C1 segment of cervical spinal cord (tissue), 14 donors: Measurements from ENCODE around the gene EHMT2.
"Not testable (repeated sequence)": the region's sequence is repeated elsewhere in the genome, so short reads cannot be mapped to it uniquely, and the experiment has no call there.

ENCODE experiments used
- DNase-seq, 14 donors: peaks; one replicate each; lab custom pipeline; 2025; lab: John Stamatoyannopoulos, UW

EHMT2 gene

DNA sequence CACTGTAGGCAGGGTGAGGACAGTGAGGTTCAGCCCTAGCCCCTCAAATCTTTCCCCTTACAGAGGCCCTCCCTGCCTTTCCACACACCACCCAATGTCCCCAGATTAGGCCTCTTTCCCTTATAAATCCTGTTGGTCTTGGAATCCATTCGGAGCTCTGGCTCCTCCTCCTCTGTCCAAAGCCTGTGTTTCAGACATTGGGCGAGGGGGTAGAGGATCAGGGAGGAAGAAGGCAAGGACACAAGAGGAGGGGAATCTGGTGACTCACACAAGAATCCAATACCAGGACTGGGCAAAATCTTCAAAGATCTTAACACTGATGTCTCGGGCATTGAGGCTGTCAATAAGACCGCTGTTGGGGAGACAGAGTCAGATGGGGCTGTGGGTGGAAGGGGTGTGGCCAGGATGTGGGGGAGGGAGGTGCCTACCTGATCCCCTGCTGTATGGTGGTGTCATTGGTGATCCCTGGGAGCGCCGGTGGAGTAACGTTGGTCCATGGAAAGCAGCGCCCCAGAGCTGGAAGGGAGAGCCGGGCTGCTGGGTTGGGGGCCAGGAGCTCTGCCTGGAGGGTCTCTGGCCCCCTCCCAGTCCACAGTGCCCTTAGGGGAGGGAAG lies 26.3 kb downstream of the EHMT2 start:
- no peak for DNase-seq

DNA sequence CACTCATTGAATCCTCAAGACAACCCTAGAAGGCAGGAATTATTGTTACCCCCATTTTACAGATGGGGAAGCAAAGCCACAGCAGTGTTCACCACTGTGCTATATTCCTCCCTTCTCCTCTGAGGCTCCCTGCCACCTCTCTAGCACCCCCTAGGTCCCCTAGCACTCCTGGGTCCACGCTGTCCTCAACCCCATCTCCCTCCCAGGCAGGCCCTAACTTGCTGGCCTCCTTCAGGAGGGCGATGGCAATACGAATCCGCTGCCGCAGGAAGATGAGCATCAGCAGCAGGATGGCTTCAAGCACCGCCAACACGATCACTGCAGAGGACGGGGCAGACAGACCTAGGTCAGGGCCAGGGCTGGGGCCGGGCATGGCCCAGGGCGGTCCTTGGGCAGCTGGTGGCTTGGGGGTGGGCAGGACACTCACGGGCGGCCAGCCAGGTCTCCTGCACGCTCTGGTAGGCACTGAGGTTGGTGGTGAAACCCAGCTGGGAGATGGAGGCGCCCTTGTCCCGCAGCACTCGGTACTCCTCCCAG lies 27.0 kb downstream of the EHMT2 start:
- no peak for DNase-seq

DNA sequence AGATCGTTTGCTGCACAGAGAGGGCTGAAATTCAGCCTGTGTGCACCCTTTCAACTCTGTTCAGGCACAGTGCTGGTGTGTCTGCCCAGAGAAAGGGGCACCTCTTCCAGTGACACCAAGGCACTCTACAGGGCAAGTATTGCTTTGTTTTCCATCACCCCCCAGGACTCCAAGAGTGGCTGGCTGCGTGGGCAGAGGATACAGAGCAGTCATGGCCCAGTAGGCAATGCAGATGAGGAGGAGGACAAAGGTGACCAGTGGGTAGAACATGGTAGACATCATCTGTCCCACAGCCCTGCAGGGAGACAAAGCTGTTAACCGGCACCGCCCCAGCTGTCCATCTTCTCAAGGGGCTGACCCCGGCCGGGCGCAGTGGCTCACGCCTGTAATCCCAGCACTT lies 28.2 kb downstream of the EHMT2 start:
- DNase-seq = no peak

DNA sequence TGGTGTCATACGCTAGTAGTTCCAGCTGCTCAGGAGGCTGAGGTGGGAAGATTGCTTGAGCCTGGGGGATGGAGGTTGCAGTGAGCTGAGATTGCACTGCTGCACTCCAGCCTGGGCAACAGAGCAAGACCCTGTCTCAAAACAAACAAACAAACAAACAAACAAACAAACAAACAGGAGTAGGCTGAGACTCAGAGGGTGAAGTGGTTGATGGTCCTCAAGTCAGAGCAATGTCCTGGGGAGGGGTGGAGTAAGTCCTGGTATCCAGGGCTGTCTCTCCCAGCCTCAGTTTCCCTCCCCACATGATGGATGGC lies 28.9 kb downstream of the EHMT2 start:
- DNase-seq = not testable (repeated sequence)

DNA sequence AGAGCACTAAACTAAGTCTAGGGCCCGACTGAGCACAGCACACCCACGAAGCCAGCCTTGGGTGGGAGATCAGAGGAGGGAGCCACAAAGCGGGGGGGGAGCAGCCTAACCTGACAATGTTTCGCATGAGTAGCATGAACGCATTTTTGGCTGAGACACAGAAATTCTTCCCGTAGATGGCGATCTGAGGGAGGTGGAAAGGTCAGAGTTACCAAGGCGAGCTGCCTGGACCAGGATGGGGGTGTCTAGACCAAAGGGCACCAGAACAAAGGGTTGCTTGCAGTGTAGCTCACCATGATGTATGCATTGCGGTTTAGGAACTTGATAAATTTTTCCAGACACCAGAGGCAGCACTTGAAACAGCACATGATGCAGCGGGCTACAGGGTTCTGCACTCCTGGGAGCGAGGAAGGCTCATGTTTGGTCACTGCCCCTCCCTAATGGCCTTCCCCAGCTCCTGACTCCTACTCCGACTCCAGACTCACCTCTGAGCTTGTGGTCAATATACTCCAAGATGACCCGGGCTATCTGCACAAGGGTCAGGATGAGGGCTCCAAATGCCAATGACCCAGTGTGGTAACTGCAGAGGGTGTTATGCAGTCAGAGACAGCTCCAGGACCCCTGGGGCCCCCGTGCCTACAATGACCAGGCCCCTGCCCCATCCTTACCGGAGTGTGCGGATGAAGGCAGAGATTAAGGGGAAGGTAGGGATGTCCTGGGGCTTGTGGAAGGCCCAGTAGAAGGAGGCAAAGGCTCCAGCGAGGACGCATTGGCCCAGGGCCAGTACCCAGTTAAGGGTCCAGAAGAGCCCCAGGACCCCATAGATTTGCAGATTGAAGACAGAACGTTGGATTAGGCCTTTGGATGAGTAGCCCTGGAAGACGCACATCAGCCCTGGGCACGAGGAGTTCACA lies 32.0 kb downstream of the EHMT2 start:
- DNase-seq = no peak

DNA sequence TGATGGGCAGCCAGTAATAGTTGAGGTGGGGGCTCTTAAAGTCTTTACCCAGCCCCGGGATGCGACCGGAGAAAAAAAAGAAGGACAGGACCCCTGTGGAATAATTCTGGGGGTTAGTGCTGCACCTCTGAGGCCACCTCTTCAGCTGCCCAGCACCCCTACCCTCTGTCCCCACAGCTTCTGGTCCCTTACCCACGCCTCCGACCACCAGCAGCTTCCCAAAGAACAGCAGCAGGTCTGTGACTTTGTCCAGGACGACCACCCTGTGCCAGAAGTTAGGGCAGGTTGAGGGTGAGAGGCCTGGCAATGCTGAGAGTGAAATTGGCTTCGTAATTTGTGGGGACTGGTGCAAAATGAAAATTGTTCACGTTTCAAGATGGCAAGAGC lies 32.7 kb downstream of the EHMT2 start:
- DNase-seq = no peak

DNA sequence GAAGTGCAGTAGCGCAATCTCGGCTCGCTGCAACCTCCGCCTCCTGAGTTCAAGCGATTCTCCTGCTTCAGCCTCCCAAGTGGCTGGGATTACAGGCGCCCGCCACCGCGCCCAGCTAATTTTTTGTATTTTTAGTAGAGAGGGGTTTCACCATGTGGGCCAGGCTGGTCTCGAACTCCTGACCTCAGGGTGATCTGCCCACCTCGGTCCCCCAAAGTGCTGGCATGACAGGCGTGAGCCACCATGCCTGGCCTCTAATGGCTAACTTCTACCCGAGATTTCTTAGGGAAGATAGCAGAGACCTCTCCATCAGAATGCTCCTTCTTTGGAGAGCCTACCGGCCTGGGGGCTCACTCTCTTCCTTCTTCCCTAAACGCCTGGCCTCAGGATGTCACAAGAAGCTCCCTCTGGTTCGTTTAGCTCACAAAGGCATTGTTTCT lies 33.4 kb downstream of the EHMT2 start:
- not testable (repeated sequence) for DNase-seq

DNA sequence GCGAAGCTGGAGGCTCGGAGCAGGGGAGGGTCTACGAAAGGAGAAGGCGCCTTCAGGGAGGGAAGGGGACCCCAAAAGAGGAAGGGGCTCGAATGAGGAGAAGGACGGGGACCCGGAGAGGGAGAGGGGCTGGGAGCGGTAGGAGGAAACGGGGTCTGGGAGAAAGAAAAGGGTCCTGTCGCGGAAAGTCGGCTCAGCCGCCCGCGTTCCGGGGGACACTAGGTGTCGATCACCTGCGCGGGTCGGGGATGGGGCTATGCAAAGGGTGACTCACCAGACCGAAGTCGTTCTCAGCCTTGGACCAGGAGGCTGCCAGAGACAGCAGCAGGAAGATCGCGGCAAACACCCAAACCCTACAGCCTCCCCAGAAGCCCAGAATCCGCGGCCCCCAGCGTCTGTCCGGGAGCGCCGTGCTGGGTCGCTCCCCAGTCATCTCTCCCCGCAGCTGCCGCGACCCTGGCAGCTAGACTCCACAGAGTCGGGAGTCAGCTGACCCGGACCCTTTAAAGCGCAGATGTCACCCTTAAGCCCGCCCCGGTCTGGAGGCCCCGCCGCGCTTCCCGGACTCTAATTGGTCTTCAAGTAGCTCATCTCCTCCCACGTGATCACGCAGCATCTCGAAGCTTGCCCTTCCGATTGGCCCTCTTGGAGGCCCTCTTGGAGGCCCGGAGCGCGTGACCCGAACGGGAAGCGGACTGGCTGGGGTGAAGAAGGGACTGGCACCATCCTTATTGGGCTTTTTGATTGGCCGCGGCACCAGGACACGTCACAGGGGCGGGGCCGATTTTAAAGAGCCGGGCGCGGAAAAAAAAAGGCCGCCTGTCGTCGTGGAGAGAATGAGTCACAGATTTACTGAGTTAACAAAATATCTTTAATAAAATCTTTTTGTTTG lies 34.9 kb downstream of the EHMT2 start, which contains the start of gene NEU1:
Gene NEU1 (minus strand): TSS at position 478 of the 892 bp plus-strand sequence. CDS start 45 bp downstream, at position 433.
- DNase-seq = peak; percentile 94 to 100 (median 100)

DNA sequence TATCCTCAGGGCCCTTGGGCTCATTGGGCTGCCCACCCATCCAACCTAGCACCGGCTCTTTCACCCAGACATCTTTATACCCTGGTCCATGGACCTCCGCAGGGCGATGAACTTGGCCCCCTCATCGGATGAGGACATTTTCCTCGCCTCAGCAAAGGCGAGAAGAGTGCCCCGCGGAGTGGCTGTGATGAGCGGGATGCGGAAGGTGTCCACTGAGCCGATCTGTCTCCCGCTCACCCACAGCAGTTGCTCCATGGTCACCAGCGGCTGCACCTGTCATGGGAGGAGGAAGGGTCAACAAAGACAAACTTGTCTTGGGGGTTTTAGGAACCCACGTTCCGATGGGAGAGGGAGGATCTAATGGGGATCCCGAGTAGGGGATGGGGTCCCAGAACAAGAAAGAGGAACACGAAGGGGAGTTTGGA lies 35.6 kb downstream of the EHMT2 start:
- peak in 1 of 14 donors; percentile 31 for DNase-seq

DNA sequence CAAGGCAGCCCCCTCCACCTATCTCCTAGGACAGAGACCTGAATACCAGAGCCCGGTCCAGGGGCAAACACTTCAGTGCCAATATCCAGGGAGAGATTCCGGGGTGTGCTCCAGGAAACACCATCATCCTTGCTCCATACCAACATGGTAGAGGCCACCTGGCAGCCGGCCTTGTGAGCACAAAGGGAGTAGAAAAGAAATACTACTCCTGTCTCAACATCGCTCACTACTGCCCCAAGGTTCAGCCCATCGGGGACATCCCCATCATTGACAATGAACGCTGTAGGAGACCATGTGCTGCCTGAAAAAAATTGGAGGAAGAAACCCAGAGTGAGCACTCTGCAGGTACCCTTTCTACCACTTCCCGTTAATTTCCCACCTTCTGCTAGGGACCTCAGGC lies 36.3 kb downstream of the EHMT2 start:
- no peak for DNase-seq

DNA sequence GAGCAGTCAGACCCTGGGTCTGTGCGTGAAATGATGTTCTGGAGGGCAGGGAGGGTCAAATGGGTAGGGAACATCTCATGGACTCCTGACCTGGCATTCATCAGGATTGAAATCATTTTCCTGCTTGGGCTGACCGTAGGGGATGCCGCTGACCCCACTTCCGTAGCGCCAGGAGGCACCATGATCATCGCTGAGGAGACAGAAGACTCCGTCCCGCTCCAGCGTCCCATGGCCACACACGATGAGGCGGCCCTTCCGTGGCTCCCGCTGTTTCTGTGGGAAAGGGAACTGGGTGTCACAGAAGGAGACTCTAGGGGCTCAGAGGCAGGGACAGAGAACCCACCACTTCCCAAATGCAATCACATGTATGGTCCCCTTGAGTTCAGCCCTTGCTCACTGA lies 37.1 kb downstream of the EHMT2 start:
- DNase-seq = no peak

DNA sequence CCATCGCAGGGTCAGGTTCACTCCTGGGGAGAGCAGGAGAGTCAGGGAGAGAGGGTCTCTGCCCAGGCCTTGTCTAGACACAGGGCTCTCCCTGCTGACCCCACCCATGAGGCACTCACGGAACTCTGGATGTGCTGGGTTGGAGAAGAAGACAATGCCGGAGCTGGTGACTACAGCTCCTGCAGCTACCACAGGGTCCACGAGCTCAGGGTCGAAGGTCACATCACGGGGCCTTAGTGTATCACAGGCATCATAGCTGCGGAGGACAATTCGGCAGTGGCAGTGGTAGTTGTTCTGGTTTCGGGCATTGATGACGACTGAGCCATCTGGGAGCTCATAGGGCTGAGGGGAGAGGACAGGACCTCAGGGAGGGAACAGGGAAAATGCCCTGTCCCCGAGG lies 37.6 kb downstream of the EHMT2 start:
- no peak for DNase-seq

DNA sequence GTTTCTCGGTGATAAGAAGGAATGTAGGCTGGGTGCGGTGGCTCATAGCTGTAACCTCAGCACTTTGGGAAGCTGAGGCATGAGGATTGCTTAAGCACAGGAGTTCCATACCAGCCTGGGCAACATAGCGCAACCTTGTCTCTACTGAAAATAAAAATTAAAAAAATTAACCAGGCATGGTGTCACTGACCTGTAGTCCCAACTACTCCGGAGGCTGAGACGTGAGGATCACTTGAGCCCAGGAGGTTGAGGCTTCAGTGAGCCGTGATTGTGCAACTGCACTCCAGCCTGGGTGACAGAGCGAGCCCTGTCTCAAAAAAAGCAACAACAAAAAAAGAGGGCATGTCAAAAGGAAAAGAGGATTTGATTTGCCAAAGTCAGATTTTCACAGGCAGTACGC lies 38.8 kb downstream of the EHMT2 start:
- no peak for DNase-seq

DNA sequence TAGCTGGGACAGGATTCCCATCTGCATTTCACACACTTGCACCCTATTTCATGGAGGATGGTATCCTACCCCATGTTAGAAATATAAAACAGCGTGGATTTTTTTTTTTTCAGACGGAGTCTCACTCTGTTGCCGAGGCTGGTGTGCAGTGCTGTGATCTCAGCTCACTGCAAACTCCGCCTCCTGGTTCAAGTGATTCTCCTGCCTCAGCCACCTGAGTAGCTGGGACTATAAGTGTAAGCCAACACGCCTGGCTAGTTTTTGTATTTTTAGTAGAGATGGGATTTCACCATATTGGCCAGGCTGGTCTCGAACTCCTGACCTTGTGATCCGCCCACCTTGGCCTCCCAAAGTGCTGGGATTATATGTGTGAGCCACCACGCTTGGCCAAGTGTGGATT lies 39.7 kb downstream of the EHMT2 start:
- not testable (repeated sequence) for DNase-seq

DNA sequence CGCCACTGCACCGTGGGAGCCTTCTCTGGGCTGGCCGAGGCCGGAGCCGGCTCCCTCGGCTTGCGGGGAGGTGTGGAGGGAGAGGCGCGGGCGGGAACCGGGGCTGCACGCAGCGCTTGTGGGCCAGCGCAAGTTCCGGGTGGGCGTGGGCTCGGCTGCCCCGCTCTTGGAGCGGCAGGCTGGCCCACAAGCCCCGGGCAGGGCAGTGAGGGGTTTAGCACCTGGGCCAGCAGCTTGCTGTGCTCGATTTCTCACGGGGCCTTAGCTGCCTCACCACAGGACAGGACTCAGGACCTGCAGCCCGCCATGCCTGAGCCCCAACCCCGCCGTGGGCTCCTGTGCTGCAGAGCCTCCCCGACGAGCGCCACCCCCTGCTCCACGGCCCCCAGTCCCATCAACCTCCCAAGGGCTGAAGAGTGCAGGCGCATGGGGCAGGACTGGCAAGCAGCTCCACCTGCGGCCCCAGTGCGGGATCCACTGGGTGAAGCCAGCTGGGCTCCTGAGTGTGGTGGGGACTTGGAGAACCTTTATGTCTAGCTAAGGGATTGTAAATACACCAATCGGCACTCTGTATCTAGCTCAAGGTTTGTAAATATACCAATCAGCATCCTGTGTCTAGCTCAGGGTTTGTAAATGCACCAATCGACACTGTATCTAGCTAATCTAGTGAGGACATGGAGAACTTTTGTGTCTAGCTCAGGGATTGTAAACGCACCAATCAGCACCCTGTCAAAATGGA lies 45.3 kb downstream of the EHMT2 start:
- not testable (repeated sequence) for DNase-seq

DNA sequence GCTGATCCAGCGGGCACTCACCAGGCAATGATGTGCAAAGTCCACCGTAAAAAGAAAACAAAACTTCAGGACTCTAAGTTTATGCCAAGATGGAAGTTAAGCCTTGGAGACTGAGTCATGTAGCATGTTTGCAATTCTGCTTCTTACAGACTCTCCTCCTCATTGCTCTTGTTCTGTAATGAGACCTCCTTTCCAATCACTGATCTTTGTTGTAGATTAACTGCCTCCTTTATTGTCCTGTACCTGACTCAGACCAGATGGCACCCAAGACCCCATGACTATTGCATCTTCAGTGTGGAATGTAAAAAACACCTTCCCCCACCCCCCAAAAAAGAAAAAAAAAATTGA lies 46.0 kb downstream of the EHMT2 start:
- DNase-seq = no peak

DNA sequence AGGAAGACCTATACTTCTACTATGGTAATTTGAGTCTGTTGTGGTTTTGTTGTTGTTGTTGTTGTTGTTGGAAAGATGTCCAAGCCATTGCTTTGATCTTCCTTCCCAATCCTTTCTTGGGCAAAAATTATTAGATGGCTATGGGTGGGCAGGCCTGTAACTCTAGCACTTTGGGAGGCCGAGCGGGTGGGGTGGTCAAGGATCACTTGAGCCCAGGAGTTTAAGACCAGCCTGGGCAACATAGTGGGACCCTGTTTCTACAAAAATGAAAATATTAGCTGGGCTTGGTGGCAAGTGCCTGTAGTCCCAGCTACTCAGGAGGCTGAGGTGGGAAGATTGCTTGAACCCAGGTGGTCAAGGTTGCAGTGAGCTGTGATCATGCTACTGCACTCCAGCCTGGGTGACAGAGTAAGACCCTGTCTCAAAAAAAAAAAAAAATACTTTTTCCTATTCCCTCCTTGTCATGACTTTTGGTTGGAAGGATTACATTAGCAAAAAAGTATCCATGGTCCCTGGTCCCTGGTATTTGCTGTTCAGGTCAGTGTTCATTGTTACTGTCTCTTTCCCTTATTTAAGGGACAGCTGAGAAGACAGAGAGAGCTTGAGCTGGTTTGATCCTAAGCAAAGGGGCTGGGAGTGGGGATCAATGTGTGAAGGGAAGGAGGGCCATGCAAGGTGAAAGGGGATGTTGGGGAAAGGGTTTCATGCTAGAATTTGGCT lies 46.6 kb downstream of the EHMT2 start:
- no peak for DNase-seq

DNA sequence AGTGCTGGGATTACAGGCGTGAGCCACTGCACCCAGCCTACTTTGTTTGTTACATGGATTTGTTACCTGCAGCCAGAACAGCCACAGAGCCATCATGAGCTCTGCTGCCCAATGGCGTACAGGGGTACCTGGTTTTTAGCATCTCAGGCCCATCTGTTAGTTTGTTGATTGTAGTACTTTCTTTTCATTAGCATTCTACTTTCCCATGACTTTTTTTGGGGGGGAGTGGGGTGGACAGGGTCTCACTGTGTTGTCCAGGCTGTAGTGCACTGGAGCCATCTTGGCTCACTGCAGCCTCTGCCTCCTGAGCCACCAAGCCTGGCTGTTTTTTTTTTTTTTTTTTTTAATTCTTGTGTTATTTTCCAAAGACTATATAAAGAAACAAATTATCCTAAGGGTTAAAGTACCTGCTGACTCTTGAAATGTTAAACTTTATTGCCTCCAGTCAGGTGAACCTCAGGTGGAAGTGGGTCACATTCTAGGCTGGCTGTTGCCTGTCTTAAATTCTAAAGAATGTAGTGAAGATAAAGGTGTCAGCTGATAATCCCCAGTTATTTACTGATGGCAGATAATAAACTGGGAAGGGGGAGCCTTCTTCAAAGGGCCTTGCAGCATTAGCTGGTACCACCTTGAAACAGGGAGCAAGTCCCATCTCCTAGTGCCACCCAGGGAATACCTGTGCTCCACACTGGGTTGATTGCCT lies 50.1 kb downstream of the EHMT2 start:
- DNase-seq = no peak

DNA sequence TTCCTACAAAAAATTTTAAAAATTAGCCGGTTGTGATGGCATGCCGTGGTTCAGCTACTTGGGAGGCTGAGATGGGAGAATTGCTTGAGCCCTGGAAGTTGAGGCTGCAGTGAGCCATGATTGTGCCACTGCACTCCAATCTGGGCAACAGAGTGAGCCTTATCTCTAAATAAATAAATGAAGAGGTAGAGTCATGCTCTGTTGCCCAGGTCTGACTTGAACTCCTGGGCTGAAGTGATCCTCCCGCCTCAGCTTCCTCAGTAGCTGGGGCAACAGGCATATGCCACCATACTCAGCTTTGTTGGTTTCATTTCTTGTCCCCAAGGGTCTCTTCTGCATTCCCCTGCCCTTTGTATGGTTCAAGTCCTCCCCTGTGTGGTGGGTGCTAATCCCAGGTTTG lies 53.0 kb downstream of the EHMT2 start:
- DNase-seq = no peak

DNA sequence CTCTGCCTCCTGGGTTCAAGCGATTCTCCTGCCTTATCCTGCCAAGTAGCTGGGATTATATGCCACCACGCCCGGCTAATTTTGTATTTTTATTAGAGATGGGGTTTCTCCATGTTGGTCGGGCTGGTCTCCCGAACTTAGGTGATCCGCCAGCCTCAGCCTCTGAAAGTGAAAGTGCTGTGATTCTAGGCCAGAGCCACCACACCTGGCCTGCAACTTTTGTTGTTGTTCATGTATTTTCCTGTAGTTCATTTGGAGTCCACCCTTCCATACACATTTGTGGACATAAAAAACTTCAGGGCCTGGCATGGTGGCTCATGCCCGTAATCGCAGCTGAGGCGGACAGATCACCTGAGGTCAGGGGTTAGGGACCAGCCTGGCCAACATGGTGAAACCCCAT lies 55.4 kb downstream of the EHMT2 start:
- no peak for DNase-seq
